Measurements from ENCODE around the gene EXTL1.

EXTL1 gene

DNA sequence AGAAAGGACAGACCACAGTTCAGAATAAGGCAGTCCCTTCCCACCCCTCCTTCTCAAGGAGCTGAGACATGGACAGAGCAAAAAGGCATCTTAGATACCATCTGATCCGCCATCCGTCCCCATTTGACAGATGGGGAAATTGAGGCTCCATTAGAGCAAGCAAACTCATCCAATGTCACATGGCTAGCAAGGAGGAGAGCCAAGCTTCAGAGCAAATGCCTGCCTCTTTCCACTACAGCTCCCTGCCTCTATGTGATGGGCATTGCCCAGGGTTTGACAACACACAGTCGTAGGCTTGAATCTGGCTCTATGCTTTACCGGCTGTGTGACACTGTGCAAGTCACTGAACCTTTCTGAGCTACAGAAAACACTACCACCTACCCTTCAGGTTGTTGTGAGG, 20.4 kb downstream of the EXTL1 start:
- DNase-seq (ENCODE audit: low read depth in 1 of 2, low spot score in 1 of 2) = no peak

DNA sequence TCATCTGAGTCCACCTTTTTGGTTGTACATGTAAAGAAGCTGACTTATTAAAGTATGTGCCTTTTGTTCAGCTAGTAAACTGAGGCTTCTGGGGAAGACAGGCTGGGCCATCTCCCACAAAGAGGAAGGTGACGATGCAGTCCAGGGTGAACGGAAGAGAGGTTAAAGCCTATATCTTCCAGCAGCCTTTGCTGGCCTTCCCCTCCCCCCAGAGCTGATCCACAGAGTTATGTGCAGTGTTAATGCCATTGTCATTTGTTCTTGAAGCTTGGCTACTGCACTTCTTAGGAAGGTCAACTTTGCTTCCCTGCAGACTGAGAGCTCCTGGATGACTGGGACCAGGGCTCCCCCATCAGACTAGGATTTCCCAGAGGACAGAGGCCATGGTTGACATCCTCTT, 22.2 kb downstream of the EXTL1 start:
- DNase-seq (ENCODE audit: low read depth in 1 of 2, low spot score in 1 of 2) = no peak

DNA sequence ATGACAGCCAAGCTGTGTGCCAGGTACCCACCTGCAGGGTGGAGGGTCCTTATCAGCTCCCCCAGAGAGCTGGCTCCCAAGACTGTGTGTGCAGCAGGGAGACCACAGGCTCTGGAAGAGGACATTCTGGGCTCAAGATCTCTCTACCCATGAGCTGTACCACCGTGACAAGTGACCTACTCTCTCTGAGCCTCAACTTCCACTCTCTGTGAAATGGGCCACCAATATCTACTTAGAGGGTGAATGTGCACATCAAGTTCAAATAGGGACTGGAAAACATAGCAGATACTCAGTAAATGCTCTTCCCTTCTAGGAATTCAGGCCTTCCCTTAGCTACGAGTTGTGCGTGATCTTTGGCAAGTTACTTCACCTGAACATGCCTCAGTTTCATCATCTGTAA, 22.8 kb downstream of the EXTL1 start:
- DNase-seq (ENCODE audit: low read depth in 1 of 2, low spot score in 1 of 2) = no peak

DNA sequence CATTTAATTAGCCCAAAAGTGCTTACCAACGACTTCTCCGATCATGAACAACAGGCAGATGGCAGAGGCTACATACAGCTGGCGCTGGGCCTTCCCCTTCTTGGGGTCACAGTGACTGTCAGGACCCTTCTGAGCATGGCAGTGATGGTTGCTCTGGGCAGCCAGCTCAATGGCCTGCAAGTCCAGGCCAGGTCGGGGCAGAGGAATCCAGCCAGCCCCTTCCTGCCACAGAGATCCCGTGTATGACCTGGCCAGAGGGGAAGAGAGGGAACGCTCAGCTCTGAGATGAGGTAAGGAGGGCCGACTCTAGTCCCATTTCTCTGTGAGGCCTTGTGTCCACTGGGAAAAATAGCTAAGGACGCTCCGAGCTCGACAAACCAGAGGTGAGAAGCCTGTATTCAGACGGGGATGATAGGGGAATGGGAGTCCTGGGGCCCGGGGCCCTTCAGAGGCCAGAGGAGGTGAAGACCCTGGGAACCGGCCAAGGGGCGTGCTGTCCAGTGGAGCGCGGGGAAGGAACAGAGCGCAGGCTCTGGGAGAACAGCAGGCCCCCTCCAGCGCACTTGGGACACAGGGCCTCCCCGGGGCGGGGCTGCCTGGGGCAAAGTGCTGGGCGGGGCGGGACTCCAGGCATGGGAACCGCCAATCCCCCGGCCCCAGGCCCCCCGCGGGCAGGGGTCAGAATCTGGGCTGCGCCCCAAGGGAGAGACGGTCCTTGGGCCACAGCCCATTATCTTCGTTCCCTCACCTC, 23.6 kb downstream of the EXTL1 start:
- no peak for DNase-seq (ENCODE audit: low read depth in 1 of 2, low spot score in 1 of 2)

DNA sequence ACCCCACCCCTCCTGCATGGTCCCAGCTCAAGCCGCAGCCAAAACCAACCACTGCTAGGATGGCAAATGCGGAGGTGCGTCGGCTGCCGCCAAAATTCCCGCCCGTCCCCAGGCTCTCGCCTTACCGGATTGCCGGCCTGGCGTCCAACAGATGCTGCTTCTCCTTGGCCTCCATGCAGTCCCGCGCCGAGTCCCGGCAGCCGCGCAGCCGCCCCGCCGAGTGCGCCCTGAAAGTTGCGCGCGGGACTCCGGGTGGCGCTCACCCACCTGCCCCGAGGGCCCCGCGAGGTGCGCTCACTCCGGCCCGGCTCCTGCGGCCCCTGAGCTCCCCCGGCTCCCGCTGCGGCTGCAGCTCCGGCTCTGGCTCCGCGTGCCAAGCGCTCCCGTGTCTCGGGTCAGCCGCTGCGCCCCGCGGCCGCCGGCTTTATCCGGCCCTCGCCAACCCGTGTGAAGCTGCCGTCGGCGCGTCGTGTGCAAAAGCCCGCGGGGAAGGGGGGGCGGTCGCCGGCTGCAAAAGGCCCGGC, 24.2 kb downstream of the EXTL1 start, which contains the start of gene SLC30A2:
Gene SLC30A2 (minus strand): TSS at position 397 of the 524 bp plus-strand sequence. CDS start 222 bp downstream, at position 175.
- DNase-seq (ENCODE audit: low read depth in 1 of 2, low spot score in 1 of 2) = no peak

DNA sequence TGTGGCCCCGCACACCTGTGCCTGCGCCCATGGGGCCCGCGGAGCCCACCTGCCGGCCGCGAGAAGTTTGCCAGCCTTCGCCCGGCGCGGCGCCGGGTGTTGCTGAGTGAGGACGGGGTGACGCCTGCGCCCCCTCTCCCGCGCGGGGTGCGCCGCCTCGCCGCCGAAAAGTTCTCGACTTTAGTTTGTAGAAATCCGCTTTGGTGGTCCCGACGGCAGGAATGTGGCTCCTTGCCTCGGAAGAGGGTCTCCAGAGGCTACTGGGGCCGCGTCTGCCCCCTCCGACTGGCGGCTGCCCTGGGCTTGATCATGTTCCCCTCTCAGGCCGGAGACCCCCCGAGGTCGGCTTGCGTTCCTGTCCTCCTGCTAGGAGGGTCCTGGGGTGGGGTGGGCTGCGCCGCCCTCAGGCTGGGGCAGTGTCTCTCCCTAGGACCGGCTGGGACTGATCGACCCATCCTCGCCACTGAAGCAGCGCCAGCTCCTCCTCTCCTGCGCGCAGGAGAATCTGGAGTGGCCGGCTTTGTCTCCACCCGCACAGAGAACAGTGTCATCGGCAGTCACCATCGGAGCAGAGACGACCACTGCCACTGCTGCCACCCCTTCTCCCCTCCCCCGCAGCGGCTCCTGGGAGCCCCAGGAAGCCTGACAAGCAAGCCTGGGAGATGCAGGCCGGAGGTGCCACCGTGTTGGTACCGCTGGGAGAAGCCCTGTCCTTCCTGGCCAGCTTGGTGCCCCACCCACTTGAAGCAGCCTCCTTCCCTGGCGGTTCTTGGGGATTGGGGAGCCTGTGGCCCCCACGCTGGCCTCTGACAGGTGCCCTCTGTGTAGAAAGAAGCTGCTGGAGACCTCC, 24.9 kb downstream of the EXTL1 start:
- no peak for DNase-seq (ENCODE audit: low read depth in 1 of 2, low spot score in 1 of 2)

DNA sequence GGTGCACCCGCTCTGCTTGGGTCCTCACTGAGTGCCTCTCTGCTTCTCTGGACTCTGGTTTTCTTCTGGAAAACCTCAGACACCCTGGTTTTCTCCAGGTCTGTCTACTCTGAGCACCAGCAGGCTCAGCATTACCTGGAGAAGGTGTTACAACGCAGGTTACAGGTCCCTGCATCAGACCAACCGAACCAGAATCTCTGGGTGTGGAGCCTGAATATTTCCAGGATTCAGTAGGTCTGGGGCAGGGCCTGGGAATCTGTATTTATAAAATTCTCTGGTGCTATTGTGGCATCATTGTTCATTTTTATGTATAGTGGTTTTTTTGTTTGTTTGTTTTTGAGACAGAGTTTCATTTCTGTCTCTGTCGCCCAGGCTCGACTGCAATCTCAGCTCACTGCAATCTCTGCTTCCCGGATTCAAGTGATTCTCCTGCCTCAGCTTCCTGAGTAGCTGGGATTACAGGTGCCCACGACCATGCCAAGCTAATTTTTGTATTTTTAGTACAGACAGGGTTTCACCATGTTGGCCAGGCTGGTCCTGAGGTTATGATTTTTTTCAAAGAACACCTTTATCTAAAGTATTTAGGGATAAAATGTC, 25.8 kb downstream of the EXTL1 start:
- DNase-seq (ENCODE audit: low read depth in 1 of 2, low spot score in 1 of 2) = no peak

DNA sequence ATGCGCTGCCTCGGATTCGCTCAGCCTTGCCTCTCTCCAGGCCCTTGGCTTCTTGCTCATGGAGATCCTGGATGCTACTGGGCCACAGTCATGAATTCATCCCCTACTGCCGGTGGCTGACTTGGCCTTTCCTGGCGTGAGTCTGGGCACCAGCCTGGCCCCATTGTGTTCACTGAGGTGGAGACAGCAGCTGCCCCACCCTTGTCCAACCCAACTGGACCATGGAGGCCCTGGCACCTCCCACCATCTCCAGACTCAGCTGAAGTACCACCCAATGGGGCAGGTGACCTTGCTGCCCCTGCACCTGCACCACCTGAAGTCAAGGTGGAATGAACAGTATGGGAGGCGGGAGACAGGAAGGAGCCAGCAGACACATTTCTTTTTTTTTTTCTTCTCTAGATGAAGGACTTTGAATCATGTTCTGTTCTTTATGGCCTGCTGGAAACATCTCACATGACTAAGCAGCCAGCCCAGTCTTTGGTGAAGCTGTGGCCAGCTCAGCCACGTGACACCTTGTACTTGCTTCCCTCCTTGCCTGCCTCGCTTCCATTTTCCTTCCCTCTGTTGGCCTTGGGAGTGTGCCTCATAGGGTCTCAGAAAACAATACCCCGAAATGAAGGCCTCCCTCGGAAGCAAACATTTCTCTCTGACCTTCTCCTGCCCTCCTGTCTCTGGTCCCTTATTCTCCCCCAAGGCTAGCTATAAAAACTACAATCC, 28.1 kb downstream of the EXTL1 start:
- no peak for DNase-seq (ENCODE audit: low read depth in 1 of 2, low spot score in 1 of 2)

DNA sequence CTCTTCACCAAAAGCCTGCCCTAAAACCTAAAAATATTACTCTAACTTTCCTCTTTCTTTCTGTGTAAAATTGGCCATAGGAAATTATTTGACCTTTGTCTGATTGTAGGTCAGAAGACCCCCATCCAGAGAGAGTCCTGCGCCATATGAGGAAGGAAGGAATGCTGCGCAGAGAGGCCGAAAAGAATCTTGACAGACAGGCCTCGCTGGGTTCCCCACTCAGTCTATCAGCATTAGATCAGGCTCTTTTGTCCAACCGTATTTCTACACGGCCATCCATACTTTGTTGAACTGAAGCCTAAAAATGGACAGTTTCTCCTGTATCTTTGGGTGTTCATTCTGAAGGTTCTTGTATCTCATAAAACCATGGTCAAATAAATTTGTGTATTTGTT, 28.7 kb downstream of the EXTL1 start:
- DNase-seq (ENCODE audit: low read depth in 1 of 2, low spot score in 1 of 2) = no peak

DNA sequence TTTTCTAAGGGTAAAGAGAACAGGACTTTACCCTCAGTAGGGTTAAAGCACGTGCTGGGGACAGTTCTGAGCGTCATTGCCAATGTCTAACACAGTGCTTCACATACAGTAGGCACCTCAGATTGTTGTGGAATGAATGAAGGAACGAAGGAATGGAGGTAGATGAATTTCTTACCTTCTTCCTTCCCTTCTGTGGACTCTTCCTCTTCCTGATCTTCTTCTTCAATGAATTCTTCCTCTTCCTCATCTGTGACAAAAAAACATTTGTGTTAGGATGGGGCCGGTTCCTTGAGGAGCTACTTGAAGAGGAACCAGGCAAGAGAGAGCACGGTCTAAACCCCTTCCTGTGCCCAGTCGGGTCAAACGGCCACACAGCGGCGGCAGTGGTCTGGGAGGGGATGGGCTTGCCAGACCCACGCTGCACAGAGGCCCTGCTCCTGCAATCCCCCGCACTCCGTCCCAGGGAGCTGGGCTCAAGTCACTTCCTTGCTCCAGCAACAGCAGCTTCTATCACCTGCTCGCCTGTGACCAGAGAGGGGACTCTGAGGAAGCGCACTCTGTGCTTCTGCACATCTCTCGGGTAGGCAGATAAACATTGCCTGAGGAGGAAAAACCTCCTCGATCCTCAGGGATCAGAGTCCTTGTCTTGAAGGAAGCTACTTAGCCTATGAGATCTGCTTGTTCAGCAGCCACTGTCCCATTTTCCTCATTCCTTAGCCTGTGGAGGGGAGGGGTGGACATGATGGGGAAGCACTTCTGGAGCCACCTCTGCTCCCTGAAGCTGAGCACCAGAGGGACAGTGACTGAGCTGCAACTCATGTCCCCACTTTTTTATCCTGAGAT, 32.4 kb downstream of the EXTL1 start:
- DNase-seq (ENCODE audit: low read depth in 1 of 2, low spot score in 1 of 2) = no peak

DNA sequence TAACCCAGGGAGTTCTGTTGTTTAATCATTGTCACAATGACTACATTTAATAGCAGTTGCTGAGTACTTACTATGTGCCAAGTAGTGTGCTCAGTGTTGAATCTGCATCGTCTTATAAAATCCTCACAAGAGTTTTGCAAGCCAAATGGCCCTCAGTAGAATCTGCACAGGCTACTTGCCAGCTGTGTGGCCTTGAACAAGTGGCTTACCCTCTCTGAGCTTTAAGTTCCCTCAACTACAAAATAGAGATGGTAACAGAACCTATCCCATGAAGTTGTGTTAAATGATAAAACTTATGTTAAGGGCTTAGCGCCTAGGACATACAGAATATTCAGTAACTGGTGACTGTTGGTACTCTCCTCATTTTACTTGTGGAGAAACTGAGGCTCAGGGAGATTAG, 33.5 kb downstream of the EXTL1 start:
- DNase-seq (ENCODE audit: low read depth in 1 of 2, low spot score in 1 of 2) = no peak

DNA sequence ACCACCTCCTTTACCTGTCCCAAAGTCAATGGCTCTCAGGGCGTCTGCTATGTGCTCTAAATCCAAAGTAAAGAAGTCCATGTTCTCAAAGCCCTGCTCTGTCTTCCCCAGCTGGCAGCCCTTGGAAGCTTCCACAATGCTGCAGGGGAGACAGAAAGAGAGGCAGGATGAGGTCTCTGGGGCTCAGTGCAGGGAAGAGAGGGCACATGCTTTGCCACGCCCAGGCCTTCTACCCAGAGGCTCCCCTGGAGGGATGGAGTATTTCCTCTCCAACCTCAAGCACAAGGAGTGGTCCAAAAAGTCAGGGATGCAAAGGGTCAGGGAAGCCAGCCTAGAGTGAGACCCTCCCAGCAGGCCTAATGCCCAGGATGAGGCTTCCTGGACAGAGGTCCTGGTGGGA, 35.6 kb downstream of the EXTL1 start:
- DNase-seq (ENCODE audit: low read depth in 1 of 2, low spot score in 1 of 2) = no peak

DNA sequence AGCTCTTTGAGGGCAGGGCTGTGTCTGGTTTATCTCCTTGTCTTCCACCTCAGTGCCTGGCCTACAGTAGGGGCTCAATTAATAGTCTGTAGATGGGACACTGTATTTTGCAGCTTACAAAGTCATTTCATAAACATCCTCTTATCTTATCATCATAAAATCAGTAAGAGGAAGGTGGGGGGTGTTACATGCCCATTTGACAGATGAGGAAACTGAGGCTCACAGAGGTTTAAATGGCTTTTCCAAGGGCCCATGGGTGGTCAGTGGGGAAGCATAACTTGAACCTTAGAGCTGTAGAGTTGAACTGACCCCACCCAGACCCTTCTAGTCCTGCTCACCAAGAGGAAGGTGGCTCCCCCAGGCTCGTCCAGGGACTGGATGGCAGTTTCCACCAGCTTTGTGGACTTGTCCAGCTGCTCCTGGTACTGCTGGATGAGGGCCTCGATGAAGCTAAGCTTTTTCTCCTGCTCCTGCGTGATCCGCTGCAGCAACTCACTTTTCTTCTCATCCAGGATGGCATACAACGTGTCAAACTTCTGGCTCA, 36.5 kb downstream of the EXTL1 start:
- no peak for DNase-seq (ENCODE audit: low read depth in 1 of 2, low spot score in 1 of 2)

DNA sequence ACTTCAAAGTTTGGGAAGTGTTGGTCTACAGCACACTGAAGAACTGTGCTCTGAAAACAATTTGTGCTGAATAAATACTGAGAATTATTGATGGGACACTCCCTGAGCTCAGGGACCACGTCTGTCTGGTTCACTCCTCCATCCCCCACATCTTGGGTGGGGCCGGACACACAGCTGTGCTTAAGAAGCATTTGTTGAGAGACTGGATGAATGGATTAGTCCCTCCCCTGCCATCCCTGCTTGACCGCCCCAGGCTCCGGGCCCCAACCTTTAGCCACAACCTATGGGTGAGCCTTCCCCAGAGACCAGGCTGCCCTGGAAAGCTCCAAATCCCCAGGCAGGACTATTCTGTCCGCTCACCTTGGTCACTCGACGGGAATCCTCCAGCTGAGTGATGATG, 38.3 kb downstream of the EXTL1 start:
- DNase-seq (ENCODE audit: low read depth in 1 of 2, low spot score in 1 of 2) = no peak

DNA sequence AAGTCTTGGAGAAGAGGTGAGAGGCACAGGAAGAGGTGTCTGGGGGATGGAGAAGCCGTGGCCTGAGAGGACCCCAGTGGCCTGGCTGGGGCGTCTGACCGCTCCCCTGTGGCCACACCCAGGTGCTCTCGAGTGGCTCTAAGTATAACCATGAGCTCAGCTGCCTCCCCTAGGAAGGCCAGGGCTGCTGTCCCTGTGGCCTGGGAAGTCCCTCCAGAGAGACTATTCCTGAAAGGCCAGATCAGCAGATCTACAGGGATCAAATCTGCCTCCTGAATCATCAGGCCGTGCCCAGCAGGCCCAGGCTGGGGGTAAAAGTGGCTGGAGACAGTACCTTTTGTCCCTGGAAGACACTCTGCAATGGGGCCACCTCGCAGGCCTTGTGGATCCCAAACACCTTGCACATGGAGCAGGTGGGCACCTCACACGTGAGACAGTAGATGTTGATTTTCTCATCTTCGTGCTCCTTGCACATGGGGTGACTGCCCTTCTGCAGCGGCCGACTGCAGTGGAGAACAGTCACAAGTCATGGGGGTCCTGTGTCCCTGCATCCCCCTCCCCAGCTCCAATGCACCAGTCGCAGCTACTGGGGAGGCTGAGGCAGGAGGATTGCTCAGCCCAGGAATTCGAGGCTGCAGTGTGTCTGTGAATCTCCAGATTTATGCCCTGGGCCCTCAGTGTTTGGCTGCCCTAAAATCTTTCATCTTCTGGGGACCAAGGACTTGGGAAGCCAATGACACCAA, 39.4 kb downstream of the EXTL1 start:
- DNase-seq (ENCODE audit: low read depth in 1 of 2, low spot score in 1 of 2) = no peak

DNA sequence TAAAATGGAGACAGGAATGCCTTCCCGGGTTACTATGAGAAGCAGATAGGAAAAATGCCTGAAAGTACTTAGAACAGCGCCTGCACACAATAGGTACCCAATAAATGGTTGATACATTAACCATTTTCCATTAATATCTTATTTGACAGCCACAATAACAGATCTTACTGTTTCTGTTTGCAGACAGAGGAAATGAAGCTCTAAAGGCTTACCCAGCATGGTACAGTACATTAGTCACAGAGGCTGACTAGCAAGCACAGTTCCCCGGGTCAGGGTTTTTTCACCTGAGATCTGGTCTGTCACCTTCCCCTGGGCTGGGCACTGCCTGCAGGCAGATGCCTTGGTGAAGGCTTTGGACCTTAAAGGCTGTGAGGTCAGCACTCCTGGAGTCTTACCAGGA, 43.0 kb downstream of the EXTL1 start:
- no peak for DNase-seq (ENCODE audit: low read depth in 1 of 2, low spot score in 1 of 2)

DNA sequence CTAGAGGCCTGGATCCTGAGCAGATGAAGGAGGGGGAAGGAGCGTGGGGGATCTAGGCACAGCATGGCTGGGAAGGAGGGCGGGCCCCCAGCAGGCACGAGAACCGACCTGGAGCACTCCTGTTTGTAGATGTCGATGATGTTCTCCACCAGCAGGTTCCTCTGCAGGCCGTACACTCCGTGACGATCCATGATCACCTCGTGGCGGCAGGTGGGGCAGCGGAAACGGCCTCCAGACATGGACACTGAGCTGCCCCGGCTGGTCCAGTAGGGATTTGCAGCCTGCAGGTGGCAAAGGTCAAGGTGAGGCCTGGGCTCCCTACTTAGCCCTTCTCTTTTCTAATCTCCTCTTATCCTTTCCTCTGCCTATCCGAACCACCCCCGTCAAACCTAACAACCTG, 44.6 kb downstream of the EXTL1 start:
- DNase-seq (ENCODE audit: low read depth in 1 of 2, low spot score in 1 of 2) = no peak

DNA sequence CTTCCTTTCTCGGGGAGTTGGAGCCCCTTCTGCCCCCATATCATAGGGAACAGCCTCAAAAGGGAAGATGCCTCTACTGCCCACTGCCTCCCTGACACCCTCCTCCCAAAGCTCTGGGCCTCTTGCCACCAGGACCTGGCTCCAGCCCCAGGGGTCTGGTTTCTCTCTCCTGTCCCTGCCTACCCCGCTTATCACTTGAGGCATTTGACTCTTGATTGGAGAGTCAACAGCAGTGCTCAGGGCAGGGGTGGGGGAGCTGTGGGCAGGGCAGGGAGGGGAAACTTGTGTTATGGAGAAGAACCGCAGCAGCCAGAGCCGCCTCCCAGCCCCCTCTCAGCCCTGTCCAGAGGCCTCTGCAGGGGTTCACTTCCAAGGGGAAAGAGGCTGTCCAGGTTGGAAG, 45.3 kb downstream of the EXTL1 start:
- DNase-seq (ENCODE audit: low read depth in 1 of 2, low spot score in 1 of 2) = no peak

DNA sequence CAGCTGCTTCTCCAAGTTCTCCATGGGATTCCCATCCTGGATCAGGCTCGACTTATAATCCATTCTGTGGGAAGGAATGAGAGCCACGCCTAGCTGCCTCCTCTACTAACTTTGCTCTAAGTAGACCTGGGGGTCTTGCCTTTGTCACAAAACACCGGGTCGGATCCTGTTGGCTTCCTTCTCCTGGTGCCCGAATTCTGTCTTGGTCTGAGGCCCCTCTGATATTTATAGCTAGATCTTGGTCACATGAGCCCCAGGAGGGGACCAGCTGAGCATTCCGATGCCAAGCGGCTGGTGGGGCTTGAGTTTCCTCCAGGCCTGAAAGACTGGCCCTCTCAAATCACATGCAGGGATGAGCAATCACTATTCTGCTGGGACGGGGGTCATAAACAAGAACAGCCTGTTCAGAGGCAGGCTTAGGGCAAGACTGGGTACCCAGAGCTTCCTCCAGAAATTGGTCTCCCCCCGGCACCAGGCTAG, 45.9 kb downstream of the EXTL1 start, which contains the start of gene TRIM63:
Gene TRIM63 (minus strand): TSS at position 199 of the 480 bp plus-strand sequence. CDS start 136 bp downstream, at position 63.
- DNase-seq (ENCODE audit: low read depth in 1 of 2, low spot score in 1 of 2) = no peak
